HCT116 (cell line): ENCODE data around the gene RALB. TPM values are rescaled to one million over a fixed set of nuclear protein-coding genes. Genes with fewer than 3 reads are reported as not detected.

Experiments used
- ATAC-seq: fragments of 200-7000 bp; cut with Tn5 transposase; 2 replicates; pipeline ENCODE4 v1.9.1; 2020; ENCODE audit warnings: mild to moderate bottlenecking, moderate library complexity
- BruUV-seq: library from RNA; stranded (reverse); fragments of 400-500 nt; replicated peaks from 2 replicates; lab custom pipeline; 2021; lab: Mats Ljungman, UMichigan
- CTCF ChIA-PET: fragments of 300-600 bp; sonication (Branson Sonifier 250); formaldehyde crosslinking; loops from one replicate; lab custom pipeline; 2021; ENCODE audit warnings: antibody characterized with exemption; lab: Charles Lee
- POLR2A ChIA-PET: fragments of 300-600, 350-600 bp; sonication (Branson Sonifier 250); formaldehyde crosslinking; loops from one replicate; lab custom pipeline; 2021; ENCODE audit warnings: antibody characterized with exemption; lab: Charles Lee
- RAD21 ChIA-PET, 2 experiments: fragments of 300-600 bp; sonication (Branson Sonifier 250); formaldehyde crosslinking; loops; one replicate each; lab custom pipeline; 2023; ENCODE audit warnings: low total read pairs in 2 of 2; ENCODE audit not compliant: uncharacterized antibody in 2 of 2, unreplicated experiment in 2 of 2, low non-redundant PET in 1 of 2; lab: Charles Lee
- DNase-seq: peaks from one replicate; pipeline ENCODE4 v3.0.0-alpha.2; 2010; ENCODE audit warnings: low read depth, low spot score
- H2AFZ ChIP-seq: fragments of 200-600 bp; shearing (Covaris generic), sonication (generic); 2 replicates; pipeline ENCODE4 v1.6.1; 2017; ENCODE audit warnings: low read depth, mixed run types, mixed read lengths, antibody characterized with exemption, low read length; ENCODE audit not compliant: poor library complexity, severe bottlenecking
- H3K27ac ChIP-seq: 2 replicates; pipeline ENCODE4 v1.5.1; 2012; ENCODE audit warnings: low read depth, low read length
- H3K27me3 ChIP-seq: fragments of 200-600 bp; sonication (generic); 2 replicates; pipeline ENCODE4 v1.6.1; 2016; ENCODE audit warnings: mixed run types, low read length, mixed read lengths; ENCODE audit not compliant: insufficient read depth
- H3K36me3 ChIP-seq, 2 experiments: fragments of 200-500 bp in 1 of 2; fragments of 200-600 bp in 1 of 2; sonication (Bioruptor generic) in 1 of 2; sonication (generic) in 1 of 2; 2 replicates each; pipeline versions ENCODE4 v1.5.1 to v1.6.1; 2014 to 2016; ENCODE audit warnings: low read length in 2 of 2, inconsistent platforms in 1 of 2, mixed read lengths in 1 of 2, mixed run types in 1 of 2; ENCODE audit not compliant: insufficient read depth in 2 of 2, control insufficient read depth in 1 of 2
- H3K4me1 ChIP-seq, 2 experiments: fragments of 200-600 bp in 1 of 2; sonication (generic) in 1 of 2; 2 replicates each; pipeline versions ENCODE4 v1.5.1 to v1.6.1; 2012 to 2017; ENCODE audit warnings: low read length in 2 of 2, inconsistent platforms in 1 of 2, mild to moderate bottlenecking in 1 of 2, mixed read lengths in 1 of 2, mixed run types in 1 of 2, moderate library complexity in 1 of 2; ENCODE audit not compliant: insufficient read depth in 2 of 2, control insufficient read depth in 1 of 2
- H3K4me2 ChIP-seq: fragments of 200-600 bp; sonication (generic); 2 replicates; pipeline ENCODE4 v1.6.1; 2017; ENCODE audit warnings: mixed run types, low read length, mixed read lengths
- H3K4me3 ChIP-seq, 2 experiments: fragments of 200-600 bp in 1 of 2; sonication (generic) in 1 of 2; replicated peaks in 1 of 2; 2 replicates each; pipeline ENCODE4 v1.5.1; 2011 to 2016; ENCODE audit warnings: low read length in 2 of 2, control low read depth in 1 of 2, low read depth in 1 of 2, mild to moderate bottlenecking in 1 of 2, mixed read lengths in 1 of 2, mixed run types in 1 of 2
- H3K79me2 ChIP-seq: fragments of 200-600 bp; sonication (generic); 2 replicates; pipeline ENCODE4 v1.6.1; 2017; ENCODE audit warnings: mild to moderate bottlenecking, mixed run types, low read length, moderate library complexity, mixed read lengths; ENCODE audit not compliant: insufficient read depth
- H3K9ac ChIP-seq: fragments of 200-600 bp; sonication (generic); 2 replicates; pipeline ENCODE4 v1.6.1; 2016; ENCODE audit warnings: low read length, mixed read lengths
- H3K9me2 ChIP-seq: fragments of 200-600 bp; sonication (generic), shearing (Covaris generic); 2 replicates; pipeline ENCODE4 v1.6.1; 2017; ENCODE audit warnings: mixed run types, mild to moderate bottlenecking, moderate library complexity; ENCODE audit not compliant: insufficient read depth
- H3K9me3 ChIP-seq, 2 experiments: fragments of 200-500 bp in 1 of 2; fragments of 200-600 bp in 1 of 2; sonication (Bioruptor generic) in 1 of 2; sonication (generic) in 1 of 2; 2 replicates each; pipeline ENCODE4 v1.6.1; 2014 to 2017; ENCODE audit warnings: low read length in 2 of 2, mixed read lengths in 2 of 2, inconsistent platforms in 1 of 2, low read depth in 1 of 2, mild to moderate bottlenecking in 1 of 2, mixed run types in 1 of 2, moderate library complexity in 1 of 2; ENCODE audit not compliant: control insufficient read depth in 1 of 2, insufficient read depth in 1 of 2
- H4K20me1 ChIP-seq: fragments of 200-600 bp; sonication (generic), shearing (Covaris generic); 2 replicates; pipeline ENCODE4 v1.6.1; 2017; ENCODE audit warnings: mixed run types, mild to moderate bottlenecking, moderate library complexity; ENCODE audit not compliant: insufficient read depth
- ATF3 ChIP-seq: IDR thresholded peaks from 2 replicates; pipeline ENCODE4 v1.6.1; 2012
- CTCF ChIP-seq, 3 experiments: fragments of 200-600 bp in 1 of 3; sonication (generic) in 1 of 3; IDR thresholded peaks in 2 of 3; conservative IDR thresholded peaks in 1 of 3; 2 replicates each; pipeline ENCODE4 v1.5.1; 2012 to 2017; ENCODE audit warnings: low read depth in 2 of 3, low read length in 2 of 3, antibody characterized with exemption in 1 of 3, borderline replicate concordance in 1 of 3, control low read depth in 1 of 3, mild to moderate bottlenecking in 1 of 3, mixed read lengths in 1 of 3, mixed run types in 1 of 3, moderate library complexity in 1 of 3; ENCODE audit not compliant: insufficient read depth in 1 of 3
- EGR1 ChIP-seq: IDR thresholded peaks from 2 replicates; pipeline ENCODE4 v1.6.1; 2012; ENCODE audit warnings: low read depth
- ELF1 ChIP-seq: IDR thresholded peaks from 2 replicates; pipeline ENCODE4 v1.6.1; 2012; ENCODE audit warnings: low read depth, borderline replicate concordance
- EZH2 ChIP-seq: fragments of 200-600 bp; sonication (generic); IDR thresholded peaks from 2 replicates; pipeline ENCODE4 v1.6.1; 2017; ENCODE audit warnings: antibody characterized with exemption, mixed run types
- EZH2phosphoT487 ChIP-seq: fragments of 200-600 bp; IDR thresholded peaks from 2 replicates; pipeline ENCODE4 v1.6.1; 2018; ENCODE audit warnings: antibody characterized with exemption, borderline replicate concordance
- FOSL1 ChIP-seq: IDR thresholded peaks from 2 replicates; pipeline ENCODE4 v1.6.1; 2012; ENCODE audit warnings: low read depth
- MAX ChIP-seq: IDR thresholded peaks from 2 replicates; pipeline ENCODE4 v1.6.1; 2012
- POLR2A ChIP-seq: IDR thresholded peaks from 2 replicates; pipeline ENCODE4 v1.7.0; 2011; ENCODE audit warnings: borderline replicate concordance; ENCODE audit not compliant: insufficient read depth, insufficient read length; ENCODE audit errors: extremely low read depth
- REST ChIP-seq: IDR thresholded peaks from 2 replicates; pipeline ENCODE4 v1.6.1; 2012; ENCODE audit warnings: low read depth
- SIN3A ChIP-seq: IDR thresholded peaks from 2 replicates; pipeline ENCODE4 v1.6.1; 2012; ENCODE audit warnings: low read depth
- SRF ChIP-seq: IDR thresholded peaks from 2 replicates; pipeline ENCODE4 v1.6.1; 2012; ENCODE audit warnings: low read depth
- TCF7L2 ChIP-seq: IDR thresholded peaks from 2 replicates; pipeline ENCODE4 v1.7.0; 2011; ENCODE audit warnings: borderline replicate concordance, inconsistent platforms; ENCODE audit not compliant: insufficient read depth, insufficient read length; ENCODE audit errors: extremely low read depth
- YY1 ChIP-seq: IDR thresholded peaks from 2 replicates; pipeline ENCODE4 v1.6.1; 2011; ENCODE audit warnings: low read length, low read depth, moderate library complexity, mild to moderate bottlenecking; ENCODE audit not compliant: insufficient replicate concordance; ENCODE audit errors: extremely low read depth
- ZBTB33 ChIP-seq: IDR thresholded peaks from 2 replicates; pipeline ENCODE4 v1.6.1; 2011; ENCODE audit warnings: mild to moderate bottlenecking, low read length, moderate library complexity; ENCODE audit not compliant: insufficient replicate concordance; ENCODE audit errors: extremely low read depth
- ZFX ChIP-seq: fragments of 450-650 bp; IDR thresholded peaks from 2 replicates; pipeline ENCODE4 v1.6.1; 2017
- ZNF274 ChIP-seq: fragments of 200-500 bp; sonication (Bioruptor generic); IDR thresholded peaks from 2 replicates; pipeline ENCODE4 v1.6.1; 2014; ENCODE audit warnings: mild to moderate bottlenecking, low read depth, low read length, inconsistent platforms
- intact Hi-C: fragments of 100-400 bp; cut with micrococcal nuclease; formaldehyde crosslinking; loops from 2 replicates; pipeline ENCODE4 v1.10.0; 2022
- total RNA-seq: library from RNA; stranded (reverse); gene quantifications from one replicate; pipeline ENCODE4 v1.2.1, GENCODE V29; 2021; ENCODE audit not compliant: unreplicated experiment

RALB gene
- total RNA-seq, 1 experiment from 2014 or later, result 42.8 TPM

GRCh38 chr2:120223034-120223912 is 29.4 kb upstream of the RALB start, which contains the start of gene TMEM185B:
TSS of gene TMEM185B (minus strand) at chr2:120223400. CDS start at chr2:120222976, 424 bp downstream.
- no peaks in the 10 kb centered on the region for H3K9me2 ChIP-seq
- H3K4me2 ChIP-seq, result peak within 1 kb of the TSS; percentile 91
- CTCF ChIA-PET, result interaction anchor here (1.0 kb wide), 2 partner anchors 89 to 520 kb away, joined by 3 to 7 read pairs; no protein-coding TSS in a partner anchor
- peaks cover 21% of the 10 kb centered on the region for H3K79me2 ChIP-seq
- H3K9ac ChIP-seq, result peak within 1 kb of the TSS; percentile 74
- H3K27me3 ChIP-seq, result no peaks in the 10 kb centered on the region
- peak within 1 kb of the TSS; percentile 85 for H3K27ac ChIP-seq
- POLR2A ChIA-PET, result interaction anchor here (1.0 kb wide), 4 partner anchors 9 to 852 kb away, joined by 3 to 7 read pairs (median 5); partner anchors contain the start of gene RALB
- peak; percentile 62 for DNase-seq
- peaks cover 6 to 30% of the 10 kb centered on the region in 2 experiments; a peak in 3 of 4 replicates for H3K4me1 ChIP-seq
- peaks cover 0 to 7% of the 10 kb centered on the region in 2 experiments; a peak in 1 of 4 replicates for H3K36me3 ChIP-seq
- intact Hi-C loops, result no loop called here
- BruUV-seq, result no TSS peak
- peak within 1 kb of the TSS; percentile 58 to 65 for H3K4me3 ChIP-seq
- H2AFZ ChIP-seq, result no peak within 1 kb of the TSS
- no peaks in the 10 kb centered on the region for H3K9me3 ChIP-seq
- peak; percentile 92 for ATAC-seq
- no peaks in the 10 kb centered on the region for H4K20me1 ChIP-seq
- RAD21 ChIA-PET, result no interaction called here
- TF ChIP-seq FOSL1, result no peak
- TF ChIP-seq EZH2phosphoT487, result no peak
- peak; percentile 73 for TF ChIP-seq TCF7L2
- TF ChIP-seq SIN3A, result peak; percentile 55; the same call in 1 of the 2 replicates
- peak; percentile 98 for TF ChIP-seq MAX
- no peak for TF ChIP-seq ATF3
- no peak for TF ChIP-seq REST
- TF ChIP-seq ZFX, result peak; percentile 81
- no peak for TF ChIP-seq ZBTB33
- TF ChIP-seq CTCF (IDR thresholded peaks at IDR 0.05 in 2 of 3, conservative IDR thresholded peaks at IDR 0.05 in 1 of 3; ENCODE audit: borderline replicate concordance in 1 of 3, insufficient read depth in 1 of 3, low read depth in 2 of 3, low read length in 2 of 3), result peak in 2 of 3 experiments; percentile 43 to 52; a peak in 4 of 6 replicates
- TF ChIP-seq ZNF274, result no peak
- peak; percentile 43 for TF ChIP-seq POLR2A
- peak; percentile 86 for TF ChIP-seq EGR1
- no peak for TF ChIP-seq ELF1
- TF ChIP-seq EZH2, result no peak
- TF ChIP-seq YY1, result peak; percentile 60
- TF ChIP-seq SRF, result no peak
